Mucosa of gallbladder (tissue), 1 donor: Measurements from ENCODE around the gene KRT6A. TPM values are rescaled to one million over a fixed set of nuclear protein-coding genes. Genes with fewer than 3 reads are reported as not detected.

ENCODE experiments used
- total RNA-seq: library from RNA; stranded (reverse); gene quantifications from one replicate; pipeline ENCODE4 v1.2.1, GENCODE V29; 2021
- donor health status: DM: no; HTN: no; CAD: no.

Gene KRT6A
- total RNA-seq, 1 donor from 2014 or later, result not detected

Other genes starting within 250 kb of the KRT6A start
- gene KRT86, start 218.6 kb downstream of the KRT6A start, total RNA-seq, result 1.1 TPM
- 0.55 TPM for gene KRT81, start 201.7 kb downstream of the KRT6A start, total RNA-seq
- gene KRT83, start 171.9 kb downstream of the KRT6A start, total RNA-seq, result not detected
- gene KRT85, start 125.8 kb downstream of the KRT6A start, total RNA-seq, result not detected
- gene KRT84, start 107.6 kb downstream of the KRT6A start, total RNA-seq, result not detected
- not detected for gene KRT82, start 86.9 kb downstream of the KRT6A start, total RNA-seq
- not detected for gene KRT75, start 58.9 kb downstream of the KRT6A start, total RNA-seq
- not detected for gene KRT6B, start 41.1 kb downstream of the KRT6A start, total RNA-seq
- not detected for gene KRT6C, start 19.5 kb downstream of the KRT6A start, total RNA-seq
- not detected for gene KRT5, start 27.1 kb upstream of the KRT6A start, total RNA-seq
- not detected for gene KRT71, start 59.9 kb upstream of the KRT6A start, total RNA-seq
- not detected for gene KRT74, start 80.6 kb upstream of the KRT6A start, total RNA-seq
- not detected for gene KRT72, start 108.2 kb upstream of the KRT6A start, total RNA-seq
- gene KRT73, start 125.3 kb upstream of the KRT6A start, total RNA-seq, result not detected
- not detected for gene KRT2, start 159.0 kb upstream of the KRT6A start, total RNA-seq
- 2.9 TPM for gene KRT1, start 187.2 kb upstream of the KRT6A start, total RNA-seq
- not detected for gene KRT77, start 210.3 kb upstream of the KRT6A start, total RNA-seq